Endothelial cell of umbilical vein (primary cell): Measurements from ENCODE around the gene NSL1. TPM values are rescaled to one million over a fixed set of nuclear protein-coding genes. Genes with fewer than 3 reads are reported as not detected.

ENCODE experiments used
- BruUV-seq: library from RNA; stranded (reverse); fragments of 400-500 nt; replicated peaks from 2 replicates; lab custom pipeline; 2021; lab: Mats Ljungman, UMichigan
- CTCF ChIA-PET: fragments of 300-600, 350-600 bp; sonication (Branson Sonifier 250); formaldehyde crosslinking; loops from one replicate; lab custom pipeline; 2021; ENCODE audit warnings: antibody characterized with exemption, inconsistent platforms; lab: Charles Lee
- POLR2A ChIA-PET: fragments of 300-600, 350-600 bp; sonication (Branson Sonifier 250); formaldehyde crosslinking; loops from one replicate; lab custom pipeline; 2021; ENCODE audit warnings: antibody characterized with exemption, inconsistent platforms; lab: Charles Lee
- DNase-seq: peaks from one replicate; pipeline ENCODE4 v3.0.0-alpha.2; 2011; ENCODE audit warnings: low read depth, low spot score
- FAIRE-seq: peaks from 2 replicates; lab custom pipeline; 2011; peaks lifted over from hg19 to GRCh38; lab: Jason Lieb, UNC
- H2AFZ ChIP-seq: 2 replicates; pipeline ENCODE4 v1.6.0; 2012; ENCODE audit warnings: low read depth, low read length, control low read depth, inconsistent platforms
- H3K27ac ChIP-seq: 2 replicates; pipeline ENCODE4 v1.5.1; 2011; ENCODE audit warnings: low read depth, mild to moderate bottlenecking, control low read depth, low read length, moderate library complexity; ENCODE audit not compliant: insufficient read depth
- H3K27me3 ChIP-seq, 2 experiments: 2 replicates each; pipeline versions ENCODE4 v1.6.0 to v1.6.1; 2011; ENCODE audit warnings: low read length in 2 of 2, mixed read lengths in 1 of 2; ENCODE audit not compliant: control insufficient read depth in 2 of 2, insufficient read depth in 2 of 2
- H3K36me3 ChIP-seq, 2 experiments: 2 replicates in 1 of 2; 3 replicates in 1 of 2; pipeline ENCODE4 v1.5.1; 2011; ENCODE audit warnings: low read length in 2 of 2, mild to moderate bottlenecking in 1 of 2, moderate library complexity in 1 of 2; ENCODE audit not compliant: control insufficient read depth in 2 of 2, insufficient read depth in 2 of 2; ENCODE audit errors: extremely low read depth in 1 of 2
- H3K4me1 ChIP-seq: 3 replicates; pipeline ENCODE4 v1.5.1; 2011; ENCODE audit warnings: mild to moderate bottlenecking, low read length; ENCODE audit not compliant: control insufficient read depth, insufficient read depth; ENCODE audit errors: extremely low read depth
- H3K4me2 ChIP-seq: 2 replicates; pipeline ENCODE4 v1.6.1; 2011; ENCODE audit warnings: low read length, control low read depth, mixed read lengths; ENCODE audit not compliant: insufficient read depth
- H3K4me3 ChIP-seq, 3 experiments: fragments of 200-600 bp in 1 of 3; sonication (generic), shearing (Covaris generic) in 1 of 3; replicated peaks in 1 of 3; 2 replicates each; pipeline ENCODE4 v1.5.1; 2011 to 2016; ENCODE audit warnings: control low read depth in 3 of 3, low read length in 3 of 3, mild to moderate bottlenecking in 2 of 3, inconsistent platforms in 1 of 3, low read depth in 1 of 3, moderate library complexity in 1 of 3; ENCODE audit not compliant: insufficient read depth in 1 of 3
- H3K79me2 ChIP-seq: 2 replicates; pipeline ENCODE4 v1.6.0; 2012; ENCODE audit warnings: low read length, inconsistent platforms; ENCODE audit not compliant: control insufficient read depth, insufficient read depth
- H3K9ac ChIP-seq: replicated peaks from 2 replicates; pipeline ENCODE3; 2011; ENCODE audit warnings: low read length, control low read depth; ENCODE audit not compliant: insufficient read depth; ENCODE audit errors: extremely low read depth
- H3K9me1 ChIP-seq: replicated peaks from 3 replicates; pipeline ENCODE4 v1.6.0; 2011; ENCODE audit warnings: mild to moderate bottlenecking, low read length; ENCODE audit not compliant: control insufficient read depth, insufficient read depth; ENCODE audit errors: extremely low read depth
- H3K9me3 ChIP-seq: replicated peaks from 2 replicates; pipeline ENCODE4 v1.5.1; 2012; ENCODE audit warnings: low read length, inconsistent platforms; ENCODE audit not compliant: control insufficient read depth, insufficient read depth
- H4K20me1 ChIP-seq: replicated peaks from 2 replicates; pipeline ENCODE3; 2011; ENCODE audit warnings: mild to moderate bottlenecking, low read length; ENCODE audit not compliant: control insufficient read depth, insufficient read depth; ENCODE audit errors: extremely low read depth
- FOS ChIP-seq: IDR thresholded peaks from 2 replicates; pipeline ENCODE4 v1.6.1; 2011; ENCODE audit warnings: mild to moderate bottlenecking, low read length, moderate library complexity, borderline replicate concordance; ENCODE audit not compliant: insufficient read depth
- GATA2 ChIP-seq: IDR thresholded peaks from 2 replicates; pipeline ENCODE4 v1.7.0; 2011; ENCODE audit warnings: low read depth, mild to moderate bottlenecking, moderate library complexity, mixed read lengths, low read length; ENCODE audit not compliant: insufficient read length, insufficient read depth
- JUN ChIP-seq: IDR thresholded peaks from 2 replicates; pipeline ENCODE4 v1.6.1; 2011; ENCODE audit warnings: borderline replicate concordance, low read depth; ENCODE audit not compliant: insufficient read length, insufficient read depth
- MAX ChIP-seq: IDR thresholded peaks from 2 replicates; pipeline ENCODE4 v1.6.1; 2011; ENCODE audit not compliant: insufficient read depth, insufficient read length
- POLR2A ChIP-seq: IDR thresholded peaks from 2 replicates; pipeline ENCODE4 v1.6.1; 2012; ENCODE audit warnings: low read depth, mild to moderate bottlenecking, control low read depth, low read length
- POLR2AphosphoS5 ChIP-seq: IDR thresholded peaks from 2 replicates; pipeline ENCODE4 v1.6.1; 2012; ENCODE audit warnings: low read depth, mild to moderate bottlenecking, control low read depth, low read length, moderate library complexity; ENCODE audit not compliant: insufficient read depth
- dilution Hi-C: fragments of 300-500 bp; cut with MboI; formaldehyde crosslinking; loops from one replicate; pipeline ENCODE4 v1.15.0; 2019; ENCODE audit warnings: low sequenced_read_pairs; ENCODE audit not compliant: extremely low pct_ligation_motif_present
- intact Hi-C: fragments of 100-400 bp; cut with micrococcal nuclease; formaldehyde crosslinking; loops from one replicate; pipeline ENCODE4 v1.10.0; 2022
- polyA plus RNA-seq, 4 experiments: library from polyadenylated mRNA; depleted of rRNA in 3 of 4; stranded (reverse) in 3 of 4; unstranded in 1 of 4; fragments of >200 nt; gene quantifications; 2 replicates each; pipeline versions ENCODE4 v1.2.1 to v1.2.3, GENCODE V29; 2011 to 2012; ENCODE audit warnings: missing spikeins in 1 of 4
- total RNA-seq: library from RNA; stranded (reverse); gene quantifications from 2 replicates; pipeline ENCODE4 v1.2.3, GENCODE V29; 2021

The NSL1 gene
- total and polyA plus RNA-seq, 2 donors (not counting 3 experiments of a cell fraction or from before 2014, with no cell fraction given), result 15.5 to 30.2 TPM

GRCh38 chr1:212827171-212827776 lies 35.7 kb upstream of the NSL1 start:
- ChIA-PET CTCF (interaction anchor here (1.2 kb wide), 1 partner anchor 11 kb away, joined by 3 read pairs; no protein-coding TSS in a partner anchor), POLR2A (no interaction called here)
- Histone ChIP-seq H3K9me3 (peaks cover 3% of the 10 kb centered on the region), H3K4me3 (no peak overlapping the region), H3K9me1 (no peaks in the 10 kb centered on the region), H3K79me2 (no peaks in the 10 kb centered on the region), H2AFZ (no peak overlapping the region), H3K9ac (no peak overlapping the region), H3K27ac (no peak overlapping the region), H4K20me1 (no peaks in the 10 kb centered on the region), H3K4me2 (no peak overlapping the region), H3K36me3 (no peaks in the 10 kb centered on the region), H3K4me1 (no peaks in the 10 kb centered on the region), H3K27me3 (no peaks in the 10 kb centered on the region)
- DNase-seq (no peak), FAIRE-seq (no peak)
- no TSS peak for BruUV-seq
- intact Hi-C loops (no loop called here), dilution Hi-C loops (no loop called here)
- TF ChIP-seq POLR2A (no peak), POLR2AphosphoS5 (no peak), JUN (no peak), MAX (no peak), FOS (no peak)

- no peak overlapping the region for H3K4me3 ChIP-seq
- DNase-seq (no peak), FAIRE-seq (no peak)
- TF ChIP-seq MAX (no peak), GATA2 (no peak)
- BruUV-seq, result no TSS peak
- H3K9me3 ChIP-seq, result peaks cover 3% of the 10 kb centered on the region
- H3K27ac ChIP-seq, result no peak overlapping the region
- CTCF ChIA-PET, result interaction anchor here (1.3 kb wide), 1 partner anchor 11 kb away, joined by 3 read pairs; no protein-coding TSS in a partner anchor
- intact Hi-C loops, result no loop called here
- POLR2A ChIA-PET, result no interaction called here
- no peaks in the 10 kb centered on the region for H3K36me3 ChIP-seq
- no peaks in the 10 kb centered on the region for H3K4me1 ChIP-seq
- H2AFZ ChIP-seq, result no peak overlapping the region
- H3K4me2 ChIP-seq, result no peak overlapping the region
- no peaks in the 10 kb centered on the region for H4K20me1 ChIP-seq
- no peaks in the 10 kb centered on the region for H3K9me1 ChIP-seq
- H3K9ac ChIP-seq, result no peak overlapping the region
- H3K79me2 ChIP-seq, result no peaks in the 10 kb centered on the region
- H3K27me3 ChIP-seq, result no peaks in the 10 kb centered on the region
- dilution Hi-C loops, result no loop called here
Observed at GRCh38 chr1:212825798-212826452, 34.3 kb upstream of the NSL1 start.
